WTC11 (cell line): ENCODE measurements around the gene ADIPOR2.

Experiments
- SMAD3 ChIP-seq: sonication (generic); formaldehyde crosslinking; IDR thresholded peaks from 2 replicates; pipeline ENCODE4 v1.8.0; 2022; ENCODE audit warnings: missing genetic modification reagents, mild to moderate bottlenecking, borderline replicate concordance
- ZBTB43 ChIP-seq: sonication (generic); formaldehyde crosslinking; IDR thresholded peaks from 2 replicates; pipeline ENCODE4 v1.8.1; 2023; ENCODE audit warnings: mild to moderate bottlenecking, missing genetic modification reagents
- TF ChIP-seq, protein P1 (sequence below): fragments of 200-600 bp; IDR thresholded peaks from 2 replicates; pipeline ENCODE4 v1.8.0; 2022; ENCODE audit warnings: antibody characterized with exemption

DNA sequence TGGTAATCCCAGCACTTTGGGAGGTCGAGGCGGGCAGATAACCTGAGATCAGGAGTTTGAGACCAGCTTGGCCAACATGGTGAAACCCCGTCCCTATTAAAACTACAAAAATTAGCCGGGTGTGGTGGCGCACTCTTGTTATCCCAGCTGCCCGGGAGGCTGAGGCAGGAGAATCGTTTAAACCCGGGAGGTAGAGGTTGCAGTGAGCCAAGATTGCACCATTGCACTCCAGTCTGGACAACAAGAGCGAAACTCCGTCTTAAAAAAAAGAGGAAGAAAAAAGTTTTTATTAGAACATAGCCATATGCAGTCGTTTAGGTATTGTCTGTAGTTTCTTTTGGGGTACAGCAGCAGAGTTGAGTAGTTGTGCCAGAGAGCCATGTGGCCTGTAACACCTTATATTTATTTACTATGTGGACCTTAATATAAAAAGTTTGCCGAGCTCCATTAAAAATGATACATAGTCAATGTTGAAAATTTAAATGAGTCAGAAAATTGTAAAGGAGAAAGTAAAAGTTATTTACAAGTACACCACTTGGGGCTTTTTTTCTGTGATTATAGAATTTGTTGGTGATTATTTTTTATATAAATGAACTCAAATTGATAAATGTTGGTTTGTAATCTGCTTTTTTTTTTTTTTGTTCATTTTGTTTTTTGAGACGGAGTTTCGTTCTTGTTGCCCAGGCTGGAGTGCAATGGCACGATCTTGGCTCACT lies 2.2 kb downstream of the ADIPOR2 start:
- TF ChIP-seq, protein P1, sequence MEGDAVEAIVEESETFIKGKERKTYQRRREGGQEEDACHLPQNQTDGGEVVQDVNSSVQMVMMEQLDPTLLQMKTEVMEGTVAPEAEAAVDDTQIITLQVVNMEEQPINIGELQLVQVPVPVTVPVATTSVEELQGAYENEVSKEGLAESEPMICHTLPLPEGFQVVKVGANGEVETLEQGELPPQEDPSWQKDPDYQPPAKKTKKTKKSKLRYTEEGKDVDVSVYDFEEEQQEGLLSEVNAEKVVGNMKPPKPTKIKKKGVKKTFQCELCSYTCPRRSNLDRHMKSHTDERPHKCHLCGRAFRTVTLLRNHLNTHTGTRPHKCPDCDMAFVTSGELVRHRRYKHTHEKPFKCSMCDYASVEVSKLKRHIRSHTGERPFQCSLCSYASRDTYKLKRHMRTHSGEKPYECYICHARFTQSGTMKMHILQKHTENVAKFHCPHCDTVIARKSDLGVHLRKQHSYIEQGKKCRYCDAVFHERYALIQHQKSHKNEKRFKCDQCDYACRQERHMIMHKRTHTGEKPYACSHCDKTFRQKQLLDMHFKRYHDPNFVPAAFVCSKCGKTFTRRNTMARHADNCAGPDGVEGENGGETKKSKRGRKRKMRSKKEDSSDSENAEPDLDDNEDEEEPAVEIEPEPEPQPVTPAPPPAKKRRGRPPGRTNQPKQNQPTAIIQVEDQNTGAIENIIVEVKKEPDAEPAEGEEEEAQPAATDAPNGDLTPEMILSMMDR: no peak
- TF ChIP-seq ZBTB43 (CRISPR knock-in tag) (no peak), SMAD3 (CRISPR knock-in tag) (no peak)
